IMR-90 (cell line): Measurements from ENCODE around the gene NETO2. TPM values are rescaled to one million over a fixed set of nuclear protein-coding genes. Genes with fewer than 3 reads are reported as not detected.

Source experiments
- ATAC-seq: fragments of 200-7000 bp; cut with Tn5 transposase; 2 replicates; pipeline ENCODE4 v1.9.1; 2020; ENCODE audit warnings: low read depth, mild to moderate bottlenecking, moderate library complexity
- BruUV-seq: library from RNA; stranded (reverse); fragments of 400-500 nt; replicated peaks from 2 replicates; lab custom pipeline; 2021; lab: Mats Ljungman, UMichigan
- CTCF ChIA-PET: fragments of 300-600 bp; formaldehyde crosslinking; extraction: SDS; loops from one replicate; lab custom pipeline; 2021; ENCODE audit warnings: antibody characterized with exemption; lab: Yijun Ruan, JAX
- POLR2A ChIA-PET: fragments of 300-600 bp; sonication (Branson Sonifier 250); formaldehyde crosslinking; loops from one replicate; lab custom pipeline; 2022; ENCODE audit warnings: antibody characterized with exemption; ENCODE audit not compliant: unreplicated experiment; lab: Charles Lee
- DNase-seq: peaks from one replicate; pipeline ENCODE4 v3.0.0; 2013
- H2AFZ ChIP-seq: replicated peaks from 2 replicates; pipeline ENCODE3; 2013; ENCODE audit warnings: low read length, mild to moderate bottlenecking; ENCODE audit not compliant: poor library complexity
- H2AK5ac ChIP-seq: 2 replicates; pipeline ENCODE4 v1.6.1; 2013; ENCODE audit warnings: low read depth, low read length, inconsistent platforms
- H2AK9ac ChIP-seq: replicated peaks from 2 replicates; pipeline ENCODE3; 2013; ENCODE audit warnings: mild to moderate bottlenecking, low read depth, low read length, moderate library complexity; ENCODE audit not compliant: poor library complexity
- H2BK120ac ChIP-seq: 2 replicates; pipeline ENCODE4 v1.6.1; 2013; ENCODE audit warnings: low read depth, low read length, inconsistent platforms
- H2BK15ac ChIP-seq: 3 replicates; pipeline ENCODE4 v1.6.1; 2013; ENCODE audit warnings: low read depth, low read length, inconsistent platforms
- H2BK20ac ChIP-seq: 2 replicates; pipeline ENCODE4 v1.6.1; 2013; ENCODE audit warnings: low read depth, mild to moderate bottlenecking, inconsistent platforms, low read length, moderate library complexity
- H2BK5ac ChIP-seq: 2 replicates; pipeline ENCODE4 v1.6.1; 2013; ENCODE audit warnings: mild to moderate bottlenecking, low read depth, low read length, inconsistent platforms; ENCODE audit not compliant: poor library complexity, severe bottlenecking
- H3K14ac ChIP-seq: replicated peaks from 2 replicates; pipeline ENCODE4 v1.6.1; 2013; ENCODE audit warnings: low read depth, low read length, inconsistent platforms
- H3K18ac ChIP-seq: 2 replicates; pipeline ENCODE4 v1.6.1; 2013; ENCODE audit warnings: low read depth, low read length, control low read depth
- H3K23ac ChIP-seq: 2 replicates; pipeline ENCODE4 v1.6.1; 2013; ENCODE audit warnings: low read depth, low read length, inconsistent platforms
- H3K27ac ChIP-seq: 2 replicates; pipeline ENCODE4 v1.5.1; 2013; ENCODE audit warnings: mild to moderate bottlenecking, control low read depth, low read length; ENCODE audit not compliant: insufficient read depth
- H3K27me3 ChIP-seq: 2 replicates; pipeline ENCODE4 v1.6.1; 2013; ENCODE audit warnings: low read length; ENCODE audit not compliant: control insufficient read depth, insufficient read depth
- H3K36me3 ChIP-seq: 2 replicates; pipeline ENCODE4 v1.6.1; 2013; ENCODE audit warnings: low read length, mixed read lengths; ENCODE audit not compliant: control insufficient read depth, insufficient read depth
- H3K4ac ChIP-seq: 2 replicates; pipeline ENCODE4 v1.6.1; 2013; ENCODE audit warnings: low read depth, low read length, inconsistent platforms
- H3K4me1 ChIP-seq: 2 replicates; pipeline ENCODE4 v1.6.1; 2013; ENCODE audit warnings: low read length, mixed read lengths; ENCODE audit not compliant: control insufficient read depth, insufficient read depth
- H3K4me2 ChIP-seq: 2 replicates; pipeline ENCODE4 v1.6.1; 2013; ENCODE audit warnings: low read depth, mild to moderate bottlenecking, control low read depth, low read length, moderate library complexity
- H3K4me3 ChIP-seq: 2 replicates; pipeline ENCODE4 v1.5.1; 2013; ENCODE audit warnings: low read depth, mild to moderate bottlenecking, control low read depth, low read length, moderate library complexity; ENCODE audit not compliant: insufficient read depth
- H3K56ac ChIP-seq: 2 replicates; pipeline ENCODE4 v1.6.1; 2013; ENCODE audit warnings: low read length, inconsistent platforms; ENCODE audit not compliant: insufficient read depth; ENCODE audit errors: extremely low read depth
- H3K79me1 ChIP-seq, 2 experiments: 2 replicates each; pipeline ENCODE4 v1.6.1; 2013; ENCODE audit warnings: low read length in 2 of 2, inconsistent platforms in 1 of 2, low read depth in 1 of 2
- H3K9ac ChIP-seq: 2 replicates; pipeline ENCODE4 v1.6.1; 2013; ENCODE audit warnings: low read depth, low read length, control low read depth
- H3K9me1 ChIP-seq: 2 replicates; pipeline ENCODE4 v1.6.1; 2013; ENCODE audit warnings: low read length, inconsistent platforms; ENCODE audit not compliant: insufficient read depth
- H3K9me3 ChIP-seq: 2 replicates; pipeline ENCODE4 v1.6.1; 2013; ENCODE audit warnings: low read length; ENCODE audit not compliant: control insufficient read depth, insufficient read depth
- H4K20me1 ChIP-seq: 2 replicates; pipeline ENCODE4 v1.6.1; 2013; ENCODE audit warnings: low read length, inconsistent platforms; ENCODE audit not compliant: insufficient read depth
- H4K5ac ChIP-seq: 2 replicates; pipeline ENCODE4 v1.6.1; 2013; ENCODE audit warnings: mild to moderate bottlenecking, low read depth, low read length, control low read depth
- H4K8ac ChIP-seq, 2 experiments: 2 replicates each; pipeline ENCODE4 v1.6.1; 2013; ENCODE audit warnings: low read depth in 2 of 2, low read length in 2 of 2, control low read depth in 1 of 2, inconsistent platforms in 1 of 2
- H4K91ac ChIP-seq: 2 replicates; pipeline ENCODE4 v1.6.1; 2013; ENCODE audit warnings: low read depth, low read length, inconsistent platforms; ENCODE audit not compliant: insufficient read depth
- CEBPB ChIP-seq: IDR thresholded peaks from 2 replicates; pipeline ENCODE4 v1.6.1; 2012; ENCODE audit warnings: low read depth, low read length, improper control_type of control experiment
- CHD1 ChIP-seq: IDR thresholded peaks from 2 replicates; pipeline ENCODE4 v1.6.1; 2012; ENCODE audit warnings: low read depth, low read length, improper control_type of control experiment
- FOS ChIP-seq: fragments of 150-350 bp; IDR thresholded peaks from 2 replicates; pipeline ENCODE4 v1.6.1; 2016; ENCODE audit warnings: low read depth, low read length
- MAFK ChIP-seq: IDR thresholded peaks from 2 replicates; pipeline ENCODE4 v1.6.1; 2012; ENCODE audit warnings: low read depth, low read length, improper control_type of control experiment
- MAZ ChIP-seq: IDR thresholded peaks from 2 replicates; pipeline ENCODE4 v1.6.1; 2012; ENCODE audit warnings: low read depth, mild to moderate bottlenecking, low read length, improper control_type of control experiment, moderate library complexity, borderline replicate concordance
- MXI1 ChIP-seq: IDR thresholded peaks from 2 replicates; pipeline ENCODE4 v1.6.1; 2012; ENCODE audit warnings: low read depth, mild to moderate bottlenecking, low read length, moderate library complexity, borderline replicate concordance
- NFE2L2 ChIP-seq: fragments of 150-350 bp; IDR thresholded peaks from 2 replicates; pipeline ENCODE4 v1.6.1; 2016; ENCODE audit warnings: low read depth, mild to moderate bottlenecking, low read length
- POLR2A ChIP-seq: IDR thresholded peaks from 2 replicates; pipeline ENCODE4 v1.6.1; 2012; ENCODE audit warnings: mild to moderate bottlenecking, low read depth, low read length
- RAD21 ChIP-seq: IDR thresholded peaks from 2 replicates; pipeline ENCODE4 v1.6.1; 2012; ENCODE audit warnings: low read length, improper control_type of control experiment
- RCOR1 ChIP-seq: IDR thresholded peaks from 2 replicates; pipeline ENCODE4 v1.6.1; 2012; ENCODE audit warnings: mild to moderate bottlenecking, low read length, improper control_type of control experiment; ENCODE audit not compliant: insufficient replicate concordance
- SMC3 ChIP-seq: fragments of 150-350 bp; IDR thresholded peaks from 2 replicates; pipeline ENCODE4 v1.6.1; 2016; ENCODE audit warnings: low read depth, mild to moderate bottlenecking, antibody characterized with exemption, low read length, moderate library complexity
- WGBS, 2 experiments: methylation state at CpG; one replicate each; pipeline versions ENCODE4 v1.1.5 to v1.1.7; 2013; ENCODE audit warnings: missing lambda C conversion rate in 2 of 2; ENCODE audit not compliant: insufficient read length in 1 of 2; ENCODE audit errors: extremely low coverage in 2 of 2; 5-methylcytosine and 5-hydroxymethylcytosine counted together
- dilution Hi-C: fragments of 300-500 bp; cut with HindIII; formaldehyde crosslinking; loops from one replicate; pipeline ENCODE4 v1.14.3; 2018; ENCODE audit warnings: low sequenced_read_pairs; ENCODE audit not compliant: unreplicated experiment
- in situ Hi-C: fragments of 300-500 bp; cut with MboI; formaldehyde crosslinking; loops from 3 replicates; pipeline ENCODE4 v1.14.3; 2019; ENCODE audit warnings: low sequenced_read_pairs, inconsistent platforms, mixed read lengths
- intact Hi-C: fragments of 100-400 bp; cut with micrococcal nuclease; formaldehyde crosslinking; loops from 2 replicates; pipeline ENCODE4 v1.10.0; 2022
- polyA plus RNA-seq, 3 experiments: library from polyadenylated mRNA; depleted of rRNA; stranded (reverse); fragments of >200 nt; gene quantifications; 2 replicates each; pipeline ENCODE4 v1.2.3, GENCODE V29; 2012; ENCODE audit warnings: low replicate concordance in 1 of 3
- total RNA-seq: library from RNA; depleted of rRNA; stranded (reverse); fragments of >200 nt; gene quantifications from 2 replicates; pipeline ENCODE4 v1.2.3, GENCODE V29; 2012
- TF ChIP-seq, protein P1 (sequence below): conservative IDR thresholded peaks from 2 replicates; pipeline ENCODE4 v1.5.1; 2012; ENCODE audit warnings: mild to moderate bottlenecking, low read depth, low read length, improper control_type of control experiment
- TF ChIP-seq, protein P2 (sequence below): fragments of 150-350 bp; IDR thresholded peaks from 2 replicates; pipeline ENCODE4 v1.6.1; 2016; ENCODE audit warnings: low read depth, mild to moderate bottlenecking, low read length, moderate library complexity, borderline replicate concordance
- TF ChIP-seq, protein P3 (sequence below): fragments of 150-350 bp; IDR thresholded peaks from 2 replicates; pipeline ENCODE4 v1.6.1; 2017; ENCODE audit warnings: mild to moderate bottlenecking, antibody characterized with exemption, low read length, low read depth

The NETO2 gene
- total and polyA plus RNA-seq, 2 of the 4 experiments (the other 2 are of a cell fraction) = 38.5 to 39.3 TPM

DNA sequence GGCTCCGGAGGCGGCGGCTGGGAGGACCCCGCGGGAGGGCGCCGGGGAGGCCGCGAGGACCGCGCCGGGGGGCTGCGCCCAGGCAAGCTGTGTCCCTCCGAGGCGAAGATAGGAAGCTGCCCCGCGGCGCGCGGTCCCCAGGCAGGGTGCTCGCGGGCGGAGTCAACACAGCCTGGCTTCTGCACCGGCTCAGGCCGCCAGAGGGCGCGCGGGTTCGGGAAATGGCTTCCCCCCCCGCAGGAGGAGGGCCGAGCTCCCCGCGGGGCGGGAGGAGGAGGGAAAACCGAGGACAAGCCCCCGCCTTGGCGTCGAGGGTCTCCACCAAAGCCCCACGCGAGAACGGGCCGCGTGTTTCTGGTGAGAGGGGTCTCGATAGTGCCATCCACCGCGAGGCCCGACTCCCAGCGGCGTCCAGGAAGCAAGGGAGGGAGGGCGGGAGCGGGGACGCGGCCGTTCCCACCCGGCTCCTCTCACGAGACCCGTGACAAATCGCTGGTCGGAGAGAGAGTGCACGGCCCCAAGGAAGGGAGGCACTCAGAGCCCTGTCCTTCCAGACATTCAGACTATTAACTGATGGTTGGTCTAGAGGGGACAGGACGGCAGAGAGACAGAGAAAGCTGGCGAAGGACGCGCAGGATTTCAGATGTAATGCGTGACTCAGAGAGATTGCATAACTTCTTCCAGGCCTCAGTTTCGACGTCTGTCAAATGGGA, 105.8 kb downstream of the NETO2 start:
- H2BK5ac ChIP-seq = no peak overlapping the region
- H2BK20ac ChIP-seq = 0 out of 2 replicates have a peak overlapping the region, but pooled peaks have one; percentile 47
- H4K8ac ChIP-seq = peak overlapping the region in 1 of 2 experiments; percentile 78; a peak in 1 of 4 replicates
- peak overlapping the region; percentile 69 for H3K4ac ChIP-seq
- BruUV-seq = no TSS peak
- ChIA-PET POLR2A (interaction anchor here (0.6 kb wide), 1 partner anchor 9 kb away, joined by 4 read pairs; no protein-coding TSS in a partner anchor), CTCF (interaction anchor here (0.5 to 1.7 kb wide), 17 partner anchors 9 to 1592 kb away, joined by 3 to 12 read pairs (median 3); no protein-coding TSS in a partner anchor)
- dilution Hi-C loops = no loop called here
- H3K36me3 ChIP-seq = no peaks in the 10 kb centered on the region
- H3K27me3 ChIP-seq = peaks cover 4% of the 10 kb centered on the region
- H4K5ac ChIP-seq = peak overlapping the region; percentile 65; the same call in 1 of the 2 replicates
- 24% methylated on average over 22 of the region's 67 CpGs; no CpG with 5 or more reads in 1 of the 2 experiments for WGBS, 2 experiments
- H3K56ac ChIP-seq = no peak overlapping the region
- DNase-seq (peak; percentile 62), ATAC-seq (peak; percentile 99)
- H2AFZ ChIP-seq = peak overlapping the region; percentile 94
- no peak overlapping the region for H2AK5ac ChIP-seq
- intact Hi-C loops = loop anchor here (1.0 to 5.0 kb wide), 4 partner anchors 105 to 1127 kb away; partner anchors contain the start of gene NETO2
- no peaks in the 10 kb centered on the region for H3K79me1 ChIP-seq
- peak overlapping the region; percentile 74 for H3K4me3 ChIP-seq
- in situ Hi-C loops = no loop called here
- H3K27ac ChIP-seq = peak overlapping the region; percentile 62
- H3K18ac ChIP-seq = peak overlapping the region; percentile 65; the same call in 1 of the 2 replicates
- no peaks in the 10 kb centered on the region for H3K9me3 ChIP-seq
- H4K91ac ChIP-seq = peak overlapping the region; percentile 78; the same call in 1 of the 2 replicates
- H3K14ac ChIP-seq = no peak overlapping the region
- H3K9me1 ChIP-seq = no peaks in the 10 kb centered on the region
- H3K4me1 ChIP-seq = no peaks in the 10 kb centered on the region
- no peaks in the 10 kb centered on the region for H4K20me1 ChIP-seq
- H3K4me2 ChIP-seq = peak overlapping the region; percentile 91
- peak overlapping the region; percentile 78 for H3K9ac ChIP-seq
- H2BK15ac ChIP-seq = no peak overlapping the region
- peak overlapping the region; percentile 86 for H2BK120ac ChIP-seq
- H3K23ac ChIP-seq = no peak overlapping the region
- H2AK9ac ChIP-seq = peak overlapping the region; percentile 76
- TF ChIP-seq, protein P1, sequence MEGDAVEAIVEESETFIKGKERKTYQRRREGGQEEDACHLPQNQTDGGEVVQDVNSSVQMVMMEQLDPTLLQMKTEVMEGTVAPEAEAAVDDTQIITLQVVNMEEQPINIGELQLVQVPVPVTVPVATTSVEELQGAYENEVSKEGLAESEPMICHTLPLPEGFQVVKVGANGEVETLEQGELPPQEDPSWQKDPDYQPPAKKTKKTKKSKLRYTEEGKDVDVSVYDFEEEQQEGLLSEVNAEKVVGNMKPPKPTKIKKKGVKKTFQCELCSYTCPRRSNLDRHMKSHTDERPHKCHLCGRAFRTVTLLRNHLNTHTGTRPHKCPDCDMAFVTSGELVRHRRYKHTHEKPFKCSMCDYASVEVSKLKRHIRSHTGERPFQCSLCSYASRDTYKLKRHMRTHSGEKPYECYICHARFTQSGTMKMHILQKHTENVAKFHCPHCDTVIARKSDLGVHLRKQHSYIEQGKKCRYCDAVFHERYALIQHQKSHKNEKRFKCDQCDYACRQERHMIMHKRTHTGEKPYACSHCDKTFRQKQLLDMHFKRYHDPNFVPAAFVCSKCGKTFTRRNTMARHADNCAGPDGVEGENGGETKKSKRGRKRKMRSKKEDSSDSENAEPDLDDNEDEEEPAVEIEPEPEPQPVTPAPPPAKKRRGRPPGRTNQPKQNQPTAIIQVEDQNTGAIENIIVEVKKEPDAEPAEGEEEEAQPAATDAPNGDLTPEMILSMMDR = peak; percentile 92
- TF ChIP-seq, protein P2, sequence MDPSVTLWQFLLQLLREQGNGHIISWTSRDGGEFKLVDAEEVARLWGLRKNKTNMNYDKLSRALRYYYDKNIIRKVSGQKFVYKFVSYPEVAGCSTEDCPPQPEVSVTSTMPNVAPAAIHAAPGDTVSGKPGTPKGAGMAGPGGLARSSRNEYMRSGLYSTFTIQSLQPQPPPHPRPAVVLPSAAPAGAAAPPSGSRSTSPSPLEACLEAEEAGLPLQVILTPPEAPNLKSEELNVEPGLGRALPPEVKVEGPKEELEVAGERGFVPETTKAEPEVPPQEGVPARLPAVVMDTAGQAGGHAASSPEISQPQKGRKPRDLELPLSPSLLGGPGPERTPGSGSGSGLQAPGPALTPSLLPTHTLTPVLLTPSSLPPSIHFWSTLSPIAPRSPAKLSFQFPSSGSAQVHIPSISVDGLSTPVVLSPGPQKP = no peak
- TF ChIP-seq MXI1 = peak; percentile 30; the same call in 1 of the 2 replicates
- no peak for TF ChIP-seq NFE2L2
- TF ChIP-seq CEBPB = peak; percentile 86
- no peak for TF ChIP-seq MAFK
- TF ChIP-seq POLR2A = no peak
- peak; percentile 70 for TF ChIP-seq SMC3
- TF ChIP-seq RCOR1 = peak; percentile 93
- TF ChIP-seq CHD1 = no peak
- no peak for TF ChIP-seq FOS
- peak; percentile 75 for TF ChIP-seq RAD21
- TF ChIP-seq, protein P3, sequence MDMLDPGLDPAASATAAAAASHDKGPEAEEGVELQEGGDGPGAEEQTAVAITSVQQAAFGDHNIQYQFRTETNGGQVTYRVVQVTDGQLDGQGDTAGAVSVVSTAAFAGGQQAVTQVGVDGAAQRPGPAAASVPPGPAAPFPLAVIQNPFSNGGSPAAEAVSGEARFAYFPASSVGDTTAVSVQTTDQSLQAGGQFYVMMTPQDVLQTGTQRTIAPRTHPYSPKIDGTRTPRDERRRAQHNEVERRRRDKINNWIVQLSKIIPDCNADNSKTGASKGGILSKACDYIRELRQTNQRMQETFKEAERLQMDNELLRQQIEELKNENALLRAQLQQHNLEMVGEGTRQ = no peak
- TF ChIP-seq MAZ = peak; percentile 99
